Chondrocyte (in vitro differentiated cells): ENCODE results near the gene CTNNA2. TPM values are rescaled to one million over a fixed set of nuclear protein-coding genes. Genes with fewer than 3 reads are reported as not detected.

Experiments
- DNase-seq: peaks from one replicate; pipeline ENCODE4 v3.0.0; 2021; ENCODE audit warnings: mixed read lengths, low spot score
- H3K27ac Mint-ChIP-seq: one replicate; pipeline ENCODE4 v1.8.0; 2021; ENCODE audit warnings: mild to moderate bottlenecking, moderate library complexity, mixed read lengths; ENCODE audit not compliant: unreplicated experiment
- H3K27me3 Mint-ChIP-seq: 2 replicates; pipeline ENCODE4 v1.8.0; 2021; ENCODE audit warnings: low read depth, mixed read lengths
- H3K36me3 Mint-ChIP-seq: 2 replicates; pipeline ENCODE4 v1.8.0; 2021; ENCODE audit warnings: low read depth, mixed read lengths
- H3K4me1 Mint-ChIP-seq: 2 replicates; pipeline ENCODE4 v1.8.0; 2021; ENCODE audit warnings: low read depth, mild to moderate bottlenecking, mixed read lengths
- H3K4me3 Mint-ChIP-seq: one replicate; pipeline ENCODE4 v1.8.0; 2021; ENCODE audit warnings: mild to moderate bottlenecking, moderate library complexity, mixed read lengths; ENCODE audit not compliant: unreplicated experiment
- H3K9me3 Mint-ChIP-seq: 2 replicates; pipeline ENCODE4 v1.8.0; 2021; ENCODE audit warnings: low read depth, mixed read lengths
- CTCF ChIP-seq: fragments of 200-600 bp; sonication (generic); IDR thresholded peaks from 2 replicates; pipeline ENCODE4 v1.5.0; 2021; ENCODE audit warnings: antibody characterized with exemption, mild to moderate bottlenecking, moderate library complexity
- total RNA-seq: library from RNA; stranded (reverse); gene quantifications from 3 replicates; pipeline ENCODE4 v1.2.1, GENCODE V29; 2021

CTNNA2 gene
- total RNA-seq, 1 donor from 2014 or later: not detected

- Mint-ChIP-seq H3K4me3 (no peak overlapping the region), H3K27ac (no peak overlapping the region), H3K36me3 (no peaks in the 10 kb centered on the region), H3K27me3 (no peaks in the 10 kb centered on the region), H3K4me1 (no peaks in the 10 kb centered on the region), H3K9me3 (peaks cover 3% of the 10 kb centered on the region)
- DNase-seq: no peak
- TF ChIP-seq CTCF: no peak
Observed at GRCh38 chr2:80233333-80233732, 720.5 kb downstream of the CTNNA2 start.

- Mint-ChIP-seq H3K4me1 (no peaks in the 10 kb centered on the region), H3K36me3 (no peaks in the 10 kb centered on the region), H3K27ac (no peak overlapping the region), H3K9me3 (peaks cover 3% of the 10 kb centered on the region), H3K4me3 (no peak overlapping the region), H3K27me3 (no peaks in the 10 kb centered on the region)
- DNase-seq: no peak
- TF ChIP-seq CTCF: peak; percentile 70
Observed at GRCh38 chr2:80238692-80239469, 726.0 kb downstream of the CTNNA2 start.

GRCh38 chr2:80242355-80242910, 729.6 kb downstream of the CTNNA2 start:
- no peak overlapping the region for H3K4me3 Mint-ChIP-seq
- H3K27ac Mint-ChIP-seq: no peak overlapping the region
- no peak for TF ChIP-seq CTCF
- H3K36me3 Mint-ChIP-seq: no peaks in the 10 kb centered on the region
- H3K9me3 Mint-ChIP-seq: no peaks in the 10 kb centered on the region
- DNase-seq: no peak
- H3K4me1 Mint-ChIP-seq: no peaks in the 10 kb centered on the region
- H3K27me3 Mint-ChIP-seq: no peaks in the 10 kb centered on the region

GRCh38 chr2:80244905-80245584, 732.2 kb downstream of the CTNNA2 start:
- Mint-ChIP-seq H3K4me1 (no peaks in the 10 kb centered on the region), H3K27me3 (no peaks in the 10 kb centered on the region), H3K27ac (no peak overlapping the region), H3K9me3 (no peaks in the 10 kb centered on the region), H3K4me3 (no peak overlapping the region), H3K36me3 (no peaks in the 10 kb centered on the region)
- no peak for DNase-seq
- TF ChIP-seq CTCF: no peak

- TF ChIP-seq CTCF: no peak
- Mint-ChIP-seq H3K4me3 (no peak overlapping the region), H3K4me1 (no peaks in the 10 kb centered on the region), H3K27me3 (no peaks in the 10 kb centered on the region), H3K36me3 (no peaks in the 10 kb centered on the region), H3K27ac (no peak overlapping the region), H3K9me3 (no peaks in the 10 kb centered on the region)
- no peak for DNase-seq
Observed at GRCh38 chr2:80246534-80246933, 733.7 kb downstream of the CTNNA2 start.
